ENCODE results near the gene LRRC46.
A peak's percentile ranks its signal among the peaks of the same experiment; 100 is the strongest.

Gene LRRC46

DNA sequence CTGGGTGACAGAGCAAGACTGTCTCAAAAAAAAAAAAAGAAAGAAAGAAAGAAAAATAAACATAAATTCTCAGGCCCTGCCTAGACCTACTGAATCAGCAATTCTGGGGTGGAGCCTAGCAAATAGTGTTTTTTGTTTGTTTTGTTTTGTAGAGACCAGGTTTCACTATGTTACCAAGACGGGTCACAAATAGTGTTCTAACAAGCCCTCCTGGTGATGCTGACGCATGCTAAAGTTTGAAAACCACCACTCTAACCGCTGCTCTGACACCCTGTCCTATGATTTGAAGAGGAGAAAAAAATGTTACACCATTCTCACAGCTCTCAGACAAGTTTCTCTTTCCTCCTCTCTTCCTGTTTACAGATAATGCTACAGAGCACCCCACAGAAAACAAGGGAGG, 1.6 kb upstream of the LRRC46 start:
- no peak for DNase-seq

GRCh38 chr17:47830396-47831002, 971 bp upstream of the LRRC46 start:
- no peak for DNase-seq

DNA sequence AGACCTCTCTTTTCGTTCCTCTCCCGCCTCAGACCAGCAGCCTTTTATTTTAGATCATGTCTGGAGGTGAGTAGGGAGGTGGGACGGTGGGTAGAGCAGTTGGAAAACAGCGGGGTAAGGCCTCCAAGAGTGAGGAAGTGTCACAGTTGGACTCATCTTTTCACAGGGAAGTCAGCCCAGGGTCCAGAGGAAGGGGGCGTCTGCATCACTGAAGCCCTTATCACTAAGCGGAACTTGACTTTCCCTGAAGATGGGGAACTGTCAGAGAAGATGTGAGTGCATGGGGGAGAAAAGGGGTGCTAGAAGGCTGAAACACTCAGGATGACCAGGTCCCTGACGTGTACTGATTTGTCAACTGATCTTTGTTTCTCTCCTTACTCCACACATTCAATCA, 461 bp downstream of the LRRC46 start:
- DNase-seq, result peak in 7 of 56 donors; percentile 18 to 68 (median 36)

GRCh38 chr17:47834756-47835155, 3.3 kb downstream of the LRRC46 start:
- no peak for DNase-seq

GRCh38 chr17:47836601-47837000, 5.1 kb downstream of the LRRC46 start:
- DNase-seq, result no peak

DNA sequence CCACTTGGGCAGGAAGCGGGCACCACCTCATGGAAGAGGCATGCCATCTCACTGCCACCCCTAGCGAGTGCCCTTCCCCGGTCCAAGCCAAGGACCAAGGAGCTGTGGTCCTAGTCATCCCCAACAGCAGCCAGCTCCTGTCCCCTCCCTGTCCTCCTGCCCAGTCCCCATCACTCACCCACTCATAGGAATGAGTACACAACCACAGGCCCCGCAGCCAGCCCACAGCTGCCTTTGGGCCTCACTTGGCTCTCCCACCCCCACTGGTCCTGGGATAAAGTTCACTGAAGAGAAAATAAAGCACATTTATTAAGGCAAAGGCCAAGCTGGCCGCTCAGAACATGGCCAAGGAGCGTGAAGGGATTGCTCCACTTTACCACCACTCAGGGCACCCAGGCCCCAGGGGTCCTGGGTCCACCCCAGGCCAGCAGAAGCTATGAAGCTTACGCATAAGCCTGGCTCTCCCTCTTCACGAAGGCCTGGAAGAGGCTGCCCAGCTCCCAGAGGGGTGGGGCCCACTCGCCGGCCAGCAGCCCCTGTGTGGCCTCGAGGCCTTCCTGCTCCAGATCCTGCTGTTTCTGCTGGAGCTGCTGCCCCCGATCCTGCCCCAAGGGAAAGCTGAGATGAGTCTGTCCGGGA, 6.0 kb downstream of the LRRC46 start:
- peak in 1 of 56 donors; percentile 3 for DNase-seq

GRCh38 chr17:47838636-47839035, 7.2 kb downstream of the LRRC46 start:
- no peak for DNase-seq

- DNase-seq, result no peak
These were observed 7.6 kb downstream of the LRRC46 start for GRCh38 chr17:47839071-47839470.

- DNase-seq, result peak in 1 of 56 donors; percentile 11
These were observed 8.7 kb downstream of the LRRC46 start for GRCh38 chr17:47840001-47840741.

DNA sequence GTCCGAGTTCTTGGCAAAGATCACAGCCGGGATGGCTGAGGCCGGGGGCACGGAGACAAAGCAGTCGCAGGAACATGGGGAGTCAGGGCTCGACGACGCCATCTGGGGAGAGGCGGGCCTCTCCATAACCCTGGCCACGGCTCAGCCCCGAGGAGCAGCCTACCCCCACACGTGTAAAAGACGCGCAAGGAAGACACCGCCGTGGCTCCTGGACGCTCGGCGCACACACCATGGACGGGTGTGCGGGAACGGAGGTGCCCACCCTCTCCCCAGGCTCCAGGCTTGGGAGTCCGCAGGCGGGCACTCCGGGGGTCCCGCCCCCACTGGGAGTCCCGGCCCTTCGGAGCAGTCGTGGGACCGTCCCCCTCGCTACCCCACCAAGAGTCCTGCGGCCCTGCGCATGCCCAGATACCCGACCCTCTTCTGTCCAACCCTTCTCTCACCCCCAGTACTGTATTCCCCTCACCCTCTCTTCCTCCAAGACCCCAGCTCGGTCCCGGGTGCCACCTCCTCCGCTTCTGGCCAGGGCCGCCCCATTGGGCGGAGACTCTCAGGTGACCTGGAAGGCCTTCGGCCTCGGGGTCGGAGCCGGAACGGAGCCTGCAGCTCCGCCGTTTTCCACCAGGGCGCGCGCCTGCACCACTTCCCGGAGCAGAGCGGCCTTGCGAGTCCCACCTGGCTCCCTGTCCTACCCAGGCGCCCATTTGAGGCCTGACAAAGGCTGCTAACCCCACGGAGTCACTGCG, 9.4 kb downstream of the LRRC46 start, which contains the start of gene SCRN2:
TSS of gene SCRN2 (minus strand) at position 532 of the 746 bp plus-strand sequence. CDS start at position 102, 430 bp downstream.
- DNase-seq, result peak; percentile 25 to 88 (median 72)

- no peak for DNase-seq
These were observed 10.2 kb downstream of the LRRC46 start for GRCh38 chr17:47841488-47842291.

GRCh38 chr17:47843391-47843730, 11.9 kb downstream of the LRRC46 start:
- no peak for DNase-seq

- DNase-seq, result no peak
These were observed 12.8 kb downstream of the LRRC46 start for GRCh38 chr17:47844227-47844626.

GRCh38 chr17:47844814-47845715, 13.6 kb downstream of the LRRC46 start:
- no peak for DNase-seq

- DNase-seq, result no peak
These were observed 14.2 kb downstream of the LRRC46 start for GRCh38 chr17:47845716-47846075.

DNA sequence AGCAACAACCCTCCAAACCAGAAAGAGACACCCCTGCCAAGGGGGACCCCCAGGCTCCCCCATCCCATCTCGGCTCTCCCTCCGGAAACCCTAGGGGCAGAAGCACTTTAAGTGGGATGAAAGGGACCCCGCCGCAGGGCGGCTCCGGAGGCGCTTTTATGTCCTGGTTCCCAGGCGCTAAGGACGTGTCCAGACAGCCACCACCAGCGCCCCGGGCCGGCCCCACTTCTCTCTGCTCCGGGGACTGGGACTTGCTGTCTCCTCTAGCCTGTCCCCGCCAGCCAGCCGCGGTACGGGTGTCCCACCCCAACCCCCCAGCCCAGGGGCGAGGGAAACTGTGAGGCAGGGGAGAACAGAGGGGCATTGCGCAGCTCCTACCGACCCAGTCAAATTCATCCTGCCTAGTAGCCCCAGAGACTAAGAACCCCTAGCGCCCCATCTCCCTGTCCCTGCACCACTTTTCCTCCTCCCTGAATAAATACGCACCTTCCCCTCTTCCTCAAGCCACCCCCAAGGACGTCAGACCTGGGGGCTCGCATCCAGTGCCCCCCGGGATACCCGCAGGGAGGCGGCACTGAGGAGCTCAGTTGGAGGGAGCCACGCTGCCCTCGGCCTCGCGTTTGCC, 15.4 kb downstream of the LRRC46 start:
- no peak for DNase-seq

DNA sequence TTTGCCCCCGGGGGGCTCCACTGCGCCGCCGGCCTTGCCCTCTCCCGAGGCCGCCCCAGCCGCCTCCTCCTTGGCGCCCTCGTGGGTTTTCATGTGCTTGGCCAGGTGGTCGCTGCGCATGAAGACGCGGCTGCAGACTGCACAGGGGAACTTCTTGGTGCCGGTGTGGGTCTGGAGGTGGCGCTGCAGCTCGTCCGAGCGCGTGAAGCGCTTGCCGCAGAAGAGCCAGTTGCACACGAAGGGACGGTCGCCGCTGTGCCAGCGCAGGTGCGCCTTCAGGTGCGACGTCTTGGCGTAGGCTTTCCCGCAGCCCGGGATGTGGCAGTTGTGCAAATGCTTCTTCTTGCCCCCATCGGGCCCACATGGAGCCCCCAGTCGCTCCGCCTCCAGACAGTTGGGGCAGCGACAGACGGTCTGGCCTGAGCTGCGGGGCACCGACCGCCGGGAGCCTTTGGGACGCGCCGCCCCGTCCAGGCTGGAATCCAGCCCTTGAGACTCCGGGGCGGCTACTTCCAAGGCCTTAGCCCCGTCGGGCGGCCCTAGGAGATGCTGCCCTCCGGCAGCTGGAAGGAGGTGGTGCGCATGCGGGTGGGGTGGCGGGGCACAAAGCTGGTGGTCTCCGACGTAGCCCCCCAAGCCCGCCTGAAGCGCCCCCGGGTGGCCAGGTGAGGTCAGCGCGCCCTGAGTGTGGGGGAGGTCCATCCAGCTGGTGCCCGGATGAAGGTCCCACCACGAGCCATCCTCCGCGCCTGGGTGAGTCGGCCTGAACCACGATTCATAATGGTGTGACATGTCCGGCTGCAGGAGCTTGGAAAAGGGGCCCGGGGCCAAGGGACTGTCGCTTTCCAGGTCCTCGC, 16.1 kb downstream of the LRRC46 start:
- no peak for DNase-seq

DNA sequence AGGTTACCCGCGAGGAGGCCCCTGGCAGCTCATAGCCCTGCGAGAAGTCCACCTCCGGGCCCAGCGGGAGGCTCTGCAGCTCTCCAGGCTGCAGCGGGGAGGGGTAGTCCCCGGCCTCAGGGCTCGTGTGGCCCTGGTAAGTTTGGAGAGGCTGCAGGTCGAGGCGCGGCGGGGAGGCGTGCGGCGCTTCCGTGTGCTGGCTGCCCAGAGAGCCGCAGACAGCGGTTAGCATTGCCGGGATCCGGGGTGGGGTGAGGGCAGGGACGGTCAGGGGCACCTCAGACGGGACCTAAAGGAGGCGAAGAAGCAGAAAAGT, 16.7 kb downstream of the LRRC46 start:
- no peak for DNase-seq

DNA sequence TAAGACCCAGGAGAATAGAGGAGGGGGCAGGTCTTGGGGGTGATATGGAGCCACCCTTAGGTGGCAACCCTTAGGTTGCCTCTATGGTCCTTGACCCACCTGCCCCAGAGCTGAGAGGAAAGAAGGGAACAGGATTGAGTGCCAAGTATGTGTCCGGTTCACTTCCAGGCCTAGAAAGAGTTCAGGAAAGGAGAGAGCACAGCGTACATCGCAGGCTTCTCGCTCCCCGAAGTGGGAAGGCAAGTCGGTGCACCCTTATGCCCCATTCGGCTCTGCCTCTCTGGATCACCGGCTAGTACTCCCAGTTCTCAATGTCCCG, 18.9 kb downstream of the LRRC46 start:
- DNase-seq, result no peak

All from amygdala (tissue), 56 donors.